Right kidney (tissue), 1 donor: ENCODE results near the gene CREB3.

Experiments
- DNase-seq: peaks from one replicate; pipeline ENCODE4 v3.0.0-alpha.2; 2016

CREB3 gene

DNA sequence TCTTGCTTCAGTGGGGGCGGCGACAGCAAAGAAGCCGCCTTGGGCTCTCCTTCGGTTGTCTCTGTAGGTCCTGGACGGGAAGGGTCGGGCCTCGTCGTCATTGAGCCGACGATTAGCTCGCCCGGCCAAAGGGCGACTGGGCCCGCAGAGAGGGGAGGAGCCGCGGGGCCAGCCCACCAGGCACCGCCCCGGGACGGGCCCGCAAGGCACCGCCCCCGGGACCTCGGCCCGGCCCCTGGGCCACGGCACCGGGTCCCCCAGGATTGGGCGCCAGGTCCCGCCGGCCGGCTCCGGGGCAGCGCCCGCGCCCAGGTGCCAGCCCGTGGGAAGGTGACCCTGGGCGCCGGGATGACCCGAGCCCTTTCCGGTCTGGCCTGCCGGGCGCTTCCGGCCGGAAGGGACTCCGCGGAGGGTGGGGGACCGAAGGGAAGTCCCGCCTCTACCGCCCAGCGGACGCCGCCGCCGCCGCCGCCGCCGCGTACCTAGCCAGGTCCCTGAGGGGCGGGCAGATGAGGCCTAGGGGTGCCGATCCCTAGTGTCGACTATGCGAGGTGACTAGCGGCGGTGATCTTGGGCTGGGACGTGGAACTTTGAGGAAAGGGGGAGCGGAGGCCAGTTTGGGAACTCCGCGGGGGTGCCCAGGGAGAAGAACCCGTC, 16.5 kb downstream of the CREB3 start, which contains the start of the genes GBA2 and RGP1:
TSS of gene GBA2 (minus strand) at position 371 of the 657 bp plus-strand sequence. CDS start 524 bp downstream, outside the sequence.
TSS of gene RGP1 (plus strand) at position 430 of the 657 bp plus-strand sequence. CDS start 469 bp downstream, outside the sequence.
- peak; percentile 86 for DNase-seq

DNA sequence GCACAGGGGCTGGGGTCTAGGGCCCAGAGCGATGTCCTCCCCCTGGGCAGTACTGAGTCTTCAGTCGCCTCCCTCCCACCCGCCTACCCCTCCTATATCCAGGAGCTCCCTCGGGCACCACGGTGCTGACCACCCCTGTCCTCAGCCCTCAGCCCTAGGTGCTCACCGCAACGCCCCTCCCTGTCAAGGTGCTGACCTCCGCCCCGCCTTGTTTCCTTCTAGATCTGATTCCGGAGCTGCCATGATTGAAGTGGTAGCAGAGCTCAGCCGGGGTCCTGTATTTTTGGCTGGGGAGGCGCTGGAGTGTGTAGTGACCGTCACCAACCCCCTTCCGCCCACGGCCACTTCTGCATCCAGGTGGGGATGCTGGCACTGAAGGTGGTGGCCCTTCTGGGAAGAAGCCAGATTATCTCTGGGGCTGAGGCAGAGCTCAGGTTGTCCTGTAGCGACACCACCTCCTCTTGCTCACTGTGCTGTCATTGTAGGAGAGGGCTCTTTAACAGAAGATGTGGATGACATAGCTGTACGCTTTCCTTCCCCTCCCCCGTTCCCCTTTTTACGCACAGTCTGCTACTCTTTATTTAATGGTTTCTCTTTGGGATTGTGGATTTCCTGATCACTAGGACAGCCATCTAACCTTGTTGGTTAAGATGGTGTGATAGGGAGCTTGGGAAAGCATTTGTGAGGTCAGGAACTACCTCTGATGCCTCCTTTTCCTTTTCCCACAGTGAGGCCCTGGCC, 17.2 kb downstream of the CREB3 start:
- no peak for DNase-seq

DNA sequence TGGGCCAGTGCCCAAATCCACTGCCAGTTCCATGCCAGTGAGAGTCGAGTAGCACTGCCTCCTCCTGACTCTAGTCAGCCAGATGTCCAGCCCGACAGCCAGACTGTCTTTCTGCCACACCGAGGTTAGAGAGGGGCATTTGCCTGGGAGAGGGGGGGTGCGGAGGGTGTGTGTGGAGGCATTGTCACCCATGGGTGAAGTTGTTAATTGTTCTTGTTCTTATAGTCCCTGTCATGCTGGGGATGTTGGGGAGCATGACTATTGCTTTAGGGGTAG, 17.7 kb downstream of the CREB3 start:
- no peak for DNase-seq

DNA sequence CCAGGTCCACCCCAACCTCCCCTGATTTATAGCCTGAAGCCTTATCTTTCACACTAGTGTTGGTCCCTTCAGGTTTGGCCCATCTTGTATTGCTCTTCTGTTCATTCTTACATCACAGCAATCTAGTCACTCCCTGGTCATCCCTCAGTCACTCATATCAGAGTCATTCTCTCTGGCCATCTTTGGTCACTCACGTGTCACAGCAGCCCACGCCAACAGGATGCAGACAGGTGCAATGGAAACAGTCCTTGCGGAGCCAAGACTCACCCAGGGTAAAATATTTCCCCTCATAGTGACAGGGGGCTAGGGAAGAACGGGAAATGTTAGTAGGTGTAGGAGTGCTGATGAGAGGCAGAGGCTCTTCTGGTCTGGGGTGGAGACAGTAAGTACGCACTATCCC, 21.0 kb downstream of the CREB3 start:
- DNase-seq, result no peak

DNA sequence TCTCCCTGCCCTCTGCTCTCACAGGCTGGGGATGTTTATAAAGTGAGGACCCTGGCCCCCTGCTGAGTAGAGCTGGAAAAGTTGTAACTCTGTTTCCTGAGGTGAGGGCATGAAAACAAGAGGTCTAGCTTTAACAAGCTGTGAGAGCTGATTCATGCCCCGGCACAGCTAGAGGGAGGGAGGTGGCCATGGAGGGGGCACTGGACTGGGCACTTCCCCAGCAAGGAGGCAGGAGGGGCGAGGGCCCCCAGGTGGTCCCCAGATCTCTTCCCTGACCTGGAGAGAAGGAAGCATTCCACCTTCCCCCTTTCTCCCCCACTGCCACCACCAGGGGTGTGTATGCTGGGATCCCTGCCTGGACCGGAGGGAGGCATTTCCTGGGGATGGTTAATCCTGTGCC, 21.8 kb downstream of the CREB3 start, which contains the start of gene MSMP:
TSS of gene MSMP (minus strand) at position 13 of the 400 bp plus-strand sequence. CDS start 147 bp downstream, outside the sequence.
- no peak for DNase-seq

DNA sequence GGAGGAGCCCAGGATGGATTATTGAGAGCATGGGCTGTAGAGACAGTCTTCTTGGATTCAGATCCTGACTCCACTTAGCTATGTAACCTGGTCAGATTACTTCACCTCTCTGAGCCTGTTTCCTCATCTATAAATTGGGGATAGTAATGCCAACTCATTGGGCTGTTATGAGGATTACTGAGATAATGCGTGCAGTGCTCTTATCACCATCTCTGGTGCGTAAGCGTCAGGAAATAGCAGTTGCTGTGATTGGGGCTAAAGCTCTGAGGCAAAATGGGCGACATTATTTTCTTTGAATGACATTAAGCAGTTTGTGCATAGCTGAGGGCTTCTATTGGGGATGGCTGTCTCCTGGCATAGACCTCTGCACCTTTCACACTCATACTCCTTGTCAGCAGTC, 22.6 kb downstream of the CREB3 start:
- DNase-seq, result no peak

DNA sequence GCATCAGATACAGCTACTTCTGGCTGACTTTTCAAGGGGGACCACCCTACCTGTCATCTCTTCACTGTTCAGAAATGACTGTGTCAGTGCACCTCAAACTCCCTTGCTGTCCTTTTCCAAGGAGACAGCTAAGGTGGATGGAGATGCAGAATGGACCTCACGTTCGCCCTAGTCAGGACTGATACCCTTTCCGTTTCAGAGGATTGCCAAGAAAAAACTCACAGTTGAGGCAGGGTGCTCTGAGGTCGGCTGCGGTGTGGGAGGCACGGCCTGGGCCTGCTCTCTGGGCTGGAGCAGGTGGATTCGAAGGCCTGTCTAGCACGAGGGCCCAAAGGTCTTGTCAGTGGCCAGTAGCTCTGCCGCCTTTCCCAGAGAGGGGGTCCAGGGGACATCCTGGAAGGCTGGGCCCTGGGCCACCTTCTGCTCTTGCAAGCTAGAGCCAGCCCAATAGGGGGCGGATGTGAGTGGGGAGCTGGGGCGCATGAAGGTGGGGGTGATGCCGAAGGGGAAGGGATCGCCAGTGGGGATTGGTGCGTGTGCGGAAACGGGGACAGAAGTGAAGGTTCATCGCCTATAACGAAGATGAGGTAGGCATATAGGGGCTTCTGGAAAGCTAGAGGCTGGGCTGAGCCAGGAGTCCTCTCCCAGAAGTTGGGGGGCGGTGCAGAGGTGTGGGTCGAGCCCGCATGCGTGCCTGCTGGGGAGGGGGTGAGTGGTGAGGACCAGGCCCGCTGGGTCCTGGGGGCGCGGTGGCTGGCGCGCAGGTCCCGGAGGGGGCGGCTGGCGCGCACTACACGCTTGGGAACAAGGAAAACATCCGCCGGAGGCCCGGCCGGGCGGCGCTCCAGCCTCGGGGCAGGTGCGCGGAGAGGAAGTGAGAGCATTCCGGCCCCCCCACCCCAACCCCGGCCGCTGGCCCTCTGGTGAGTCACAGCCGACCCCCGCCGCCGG, 24.1 kb downstream of the CREB3 start:
- DNase-seq, result peak; percentile 83

DNA sequence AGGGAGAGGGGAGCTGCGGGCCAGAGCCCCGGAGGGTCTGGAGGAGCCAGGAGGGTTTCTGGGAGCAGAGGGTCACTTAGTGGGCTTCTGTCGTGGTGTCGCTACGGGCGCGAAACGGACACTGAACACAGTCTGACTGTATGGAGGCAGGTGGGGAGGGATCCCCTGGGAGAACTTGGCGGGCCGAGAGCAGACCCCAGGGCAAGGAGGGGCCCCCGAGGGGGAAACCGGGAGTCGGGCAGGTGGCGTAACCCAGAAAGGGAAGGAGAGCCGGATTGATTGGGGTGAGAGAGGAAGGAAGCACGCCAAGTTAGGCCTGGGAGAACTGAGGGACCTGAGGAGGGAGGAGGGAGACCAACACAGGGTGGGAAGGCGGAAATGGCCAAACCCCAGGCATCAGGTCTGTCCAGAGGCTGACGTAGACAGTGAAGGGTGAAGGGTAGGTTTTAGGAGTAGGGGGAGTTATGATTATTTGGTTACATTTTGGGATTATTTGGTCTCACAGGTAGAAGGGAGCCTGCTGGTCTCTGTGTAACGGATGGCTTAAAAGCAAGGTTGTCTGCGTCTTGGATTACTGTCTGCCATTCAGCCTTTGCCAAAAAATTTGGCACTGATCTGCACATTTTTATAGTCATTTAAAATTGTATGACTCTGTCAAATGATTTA, 24.9 kb downstream of the CREB3 start:
- DNase-seq, result no peak

DNA sequence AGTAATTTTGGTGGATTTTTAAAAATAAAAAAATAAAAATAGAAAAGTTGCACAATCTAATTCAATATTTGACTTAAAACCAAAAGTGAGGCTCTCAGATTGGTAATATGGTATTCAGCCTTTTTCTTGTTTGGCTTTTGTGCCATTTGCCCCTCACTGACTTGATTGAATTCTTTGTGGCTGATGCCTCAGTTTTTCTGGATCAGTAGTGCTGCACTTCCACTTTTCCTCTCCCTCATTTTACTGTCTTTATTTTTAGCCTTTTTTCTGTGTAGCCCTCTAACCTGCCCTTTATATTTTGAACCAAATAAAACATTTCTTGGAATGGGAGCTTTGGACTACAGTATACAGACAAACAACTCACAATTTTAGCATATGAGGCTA, 25.4 kb downstream of the CREB3 start:
- DNase-seq, result no peak

DNA sequence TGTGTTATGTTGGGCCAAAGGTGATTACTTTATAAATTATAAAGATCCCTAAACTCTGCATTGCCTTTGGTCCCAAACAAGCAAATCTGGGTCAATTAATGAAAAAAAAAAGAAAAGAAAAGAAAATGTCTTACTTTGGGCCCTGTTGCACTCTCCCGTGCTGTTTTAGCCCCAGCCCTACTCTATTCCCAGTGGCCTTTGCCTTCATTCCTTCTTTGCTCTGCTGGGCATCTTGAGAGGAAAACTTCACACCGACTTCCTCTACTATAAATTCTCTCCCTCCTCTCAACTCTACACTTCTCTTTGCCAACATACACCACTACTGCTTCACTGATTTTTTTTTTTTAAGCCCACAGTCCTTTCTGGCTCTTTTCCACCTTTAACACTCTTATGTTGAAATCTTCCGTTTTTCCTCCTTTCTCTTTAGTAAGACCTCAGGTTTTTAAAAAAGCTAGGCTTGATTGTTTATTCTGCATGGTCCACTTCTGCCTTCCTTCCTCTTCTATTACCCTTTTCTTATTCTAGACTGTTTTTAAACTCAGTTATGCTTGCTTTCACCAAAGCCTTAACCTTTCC, 26.1 kb downstream of the CREB3 start:
- no peak for DNase-seq

DNA sequence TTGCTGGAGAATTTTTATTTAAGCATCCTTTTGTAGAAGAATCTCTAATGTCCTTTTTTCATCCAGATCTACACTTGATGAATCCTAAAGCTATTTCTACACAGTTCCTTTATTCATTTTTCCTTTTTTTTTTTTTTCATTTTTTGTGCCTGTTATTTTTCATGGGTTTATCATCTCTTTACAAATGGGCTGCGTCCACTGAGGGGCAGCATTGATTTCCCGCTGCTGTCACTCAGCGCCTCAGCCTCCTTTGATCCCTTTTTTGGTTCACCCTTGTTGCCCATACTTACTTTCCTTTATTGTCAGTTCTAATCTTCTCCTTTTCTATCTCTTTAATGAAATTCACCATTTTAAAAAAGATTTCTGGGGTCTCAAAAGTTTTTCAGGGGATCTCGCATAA, 27.3 kb downstream of the CREB3 start:
- no peak for DNase-seq

DNA sequence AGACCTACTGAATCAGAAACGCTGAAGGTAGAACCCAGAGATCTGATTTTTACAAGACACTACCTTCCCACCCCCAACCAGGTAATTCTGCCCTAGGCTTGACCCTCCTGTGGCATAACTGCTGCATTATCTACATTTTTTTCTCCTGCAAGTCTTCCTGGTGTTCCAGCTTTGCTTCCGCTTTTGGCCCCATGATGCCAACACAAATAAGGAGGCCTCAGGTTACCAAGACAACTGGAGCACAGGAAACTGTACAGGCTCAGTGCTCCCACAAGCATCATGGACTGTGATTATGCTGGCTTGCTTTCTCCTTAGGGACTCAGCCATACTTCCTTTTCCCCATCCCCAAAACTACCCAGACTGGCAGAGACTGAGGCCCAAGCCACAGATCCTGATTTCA, 28.2 kb downstream of the CREB3 start:
- DNase-seq, result no peak

DNA sequence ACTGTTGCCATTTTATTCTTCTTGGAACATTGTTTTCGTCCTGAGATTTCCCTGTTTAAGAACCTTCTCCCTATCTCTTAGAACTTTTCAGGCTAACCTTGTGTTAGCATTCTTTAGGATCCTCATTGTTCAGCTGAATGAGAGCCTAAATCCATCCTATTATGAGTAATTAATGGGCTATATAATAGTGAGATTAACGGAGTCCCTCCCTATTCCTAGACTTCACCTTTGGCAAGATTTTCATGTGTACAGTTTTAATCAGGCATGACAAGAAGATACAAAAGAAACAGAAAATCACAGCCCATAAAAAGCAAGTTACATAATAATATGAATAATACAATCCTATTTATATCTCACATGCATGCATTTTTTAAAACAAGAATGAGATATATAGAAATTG, 30.7 kb downstream of the CREB3 start:
- no peak for DNase-seq

DNA sequence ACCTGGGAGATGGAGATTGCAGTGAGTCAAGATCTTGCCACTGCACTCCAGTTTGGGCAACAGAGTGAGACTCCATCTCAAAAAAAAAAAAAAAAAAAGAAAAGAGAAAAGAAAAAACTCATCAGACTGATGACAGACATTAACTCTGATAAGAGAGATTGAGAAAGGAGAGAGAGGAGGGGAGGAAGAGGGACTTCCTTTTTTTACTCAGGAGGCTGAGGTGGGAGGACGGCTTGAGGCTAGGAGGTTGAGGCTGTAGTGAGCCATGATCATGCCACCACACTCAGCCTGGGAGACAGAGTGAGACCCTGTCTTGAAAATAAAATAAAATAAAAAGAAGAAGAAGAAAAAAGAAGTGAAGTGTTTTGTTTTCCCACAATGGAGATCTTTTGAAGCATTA, 31.3 kb downstream of the CREB3 start:
- no peak for DNase-seq

DNA sequence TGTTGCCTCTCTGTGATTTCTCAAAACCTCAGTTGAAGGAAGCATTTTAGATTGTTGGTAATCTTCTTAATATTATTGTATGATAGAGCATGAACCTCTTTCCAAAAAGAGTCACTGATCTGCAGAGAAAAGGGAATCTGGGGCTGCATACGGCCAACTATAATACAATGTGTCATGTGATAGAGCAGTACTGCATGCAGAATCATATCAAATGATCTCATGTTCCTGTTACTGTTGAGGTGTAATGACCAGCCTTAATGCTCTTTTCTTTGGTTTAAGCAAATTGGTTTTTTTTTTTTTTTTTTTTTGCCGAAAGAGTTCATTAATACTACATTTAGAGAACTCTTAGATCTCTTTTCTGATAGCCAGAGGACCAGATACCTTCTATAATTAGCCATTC, 34.5 kb downstream of the CREB3 start:
- DNase-seq, result no peak

DNA sequence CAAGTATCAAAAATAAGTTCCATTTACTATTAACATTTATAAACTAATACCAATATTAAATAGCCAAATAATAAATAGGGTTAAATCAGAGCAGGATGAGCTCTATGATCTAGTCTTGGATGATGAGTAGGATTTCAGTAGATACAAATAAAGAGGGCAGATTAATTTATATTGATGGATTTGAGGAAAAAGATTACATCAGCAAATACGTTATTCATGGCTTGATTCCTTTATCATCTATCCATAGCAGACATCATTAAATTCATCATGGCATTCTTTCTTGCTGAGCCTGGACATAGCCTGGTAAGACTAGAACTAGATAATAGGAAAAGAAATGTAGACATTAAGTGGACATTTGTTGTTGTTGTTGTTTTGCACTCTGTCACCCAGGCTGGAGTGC, 35.0 kb downstream of the CREB3 start:
- no peak for DNase-seq

DNA sequence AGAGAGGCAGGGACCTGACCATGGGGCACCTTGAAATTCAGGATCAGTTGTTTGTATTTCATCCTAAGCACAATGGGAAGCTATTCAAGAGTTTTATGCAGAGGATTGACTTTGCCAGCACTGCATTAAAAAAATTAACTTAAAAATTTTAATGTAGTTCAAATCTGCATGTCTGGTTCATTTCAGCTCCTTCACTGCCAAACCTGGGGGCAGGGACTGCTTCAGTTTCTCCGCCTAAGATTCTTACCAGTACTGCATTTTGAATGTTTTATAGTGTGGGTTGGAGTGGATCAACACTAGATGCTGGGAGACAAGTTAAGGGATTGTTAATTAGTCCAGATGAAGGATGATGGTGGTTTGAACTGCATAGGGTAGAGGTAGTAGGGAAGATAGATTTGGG, 37.3 kb downstream of the CREB3 start:
- DNase-seq, result no peak

DNA sequence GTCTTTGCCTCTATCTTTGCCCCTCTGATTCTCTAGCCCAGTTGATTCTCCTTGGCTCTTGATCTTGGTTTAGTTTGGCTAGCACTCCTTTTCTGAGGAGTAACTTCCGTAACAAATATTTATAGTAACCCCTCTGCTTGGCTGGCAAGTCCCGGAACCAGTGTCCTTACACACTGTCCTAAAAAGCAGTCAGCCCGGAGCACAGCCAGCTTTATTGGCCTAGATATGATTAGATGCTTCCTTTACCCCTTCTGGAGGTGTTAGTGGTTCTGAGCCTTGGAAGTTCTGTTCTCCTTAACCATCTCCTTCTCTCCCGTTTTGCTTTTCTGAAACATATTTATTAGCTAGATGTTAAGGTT, 38.6 kb downstream of the CREB3 start:
- DNase-seq, result no peak

DNA sequence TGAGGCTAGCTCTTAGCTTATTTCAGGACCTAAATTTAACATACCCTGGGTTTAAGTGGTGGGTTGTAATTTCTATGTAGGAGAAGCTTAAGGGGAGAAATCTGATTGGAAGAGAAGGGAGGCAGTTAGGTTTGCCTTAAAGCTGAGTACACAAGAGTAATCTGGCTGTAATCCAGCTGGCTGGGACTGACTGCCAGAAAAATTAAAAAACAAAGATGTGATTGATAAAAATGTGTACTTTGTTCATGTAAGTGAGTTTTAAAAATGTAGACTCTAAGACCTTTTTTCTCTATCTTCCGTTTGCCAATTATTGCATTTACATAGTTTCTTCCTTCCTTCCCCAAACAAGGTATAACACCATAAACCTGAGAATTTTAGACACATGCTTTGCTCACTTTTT, 39.1 kb downstream of the CREB3 start:
- DNase-seq, result no peak

DNA sequence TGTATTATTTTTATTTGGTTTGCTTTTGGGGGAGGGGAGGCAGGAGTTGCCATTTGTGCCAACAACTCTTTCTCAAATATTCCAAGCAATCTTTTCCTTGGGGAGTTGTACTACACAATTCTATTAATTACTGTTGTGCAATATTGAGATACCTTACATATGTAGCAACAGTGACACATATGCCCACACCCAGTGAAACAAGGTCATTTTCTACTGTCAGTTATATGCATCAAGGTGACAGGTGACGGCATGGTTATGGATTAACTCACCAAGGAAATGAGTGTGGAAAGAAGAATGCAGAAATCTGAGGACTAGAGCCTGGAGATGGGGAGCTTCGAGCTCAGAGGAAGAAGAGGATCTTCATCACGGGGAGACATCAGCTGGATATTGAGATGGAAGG, 39.5 kb downstream of the CREB3 start:
- no peak for DNase-seq

DNA sequence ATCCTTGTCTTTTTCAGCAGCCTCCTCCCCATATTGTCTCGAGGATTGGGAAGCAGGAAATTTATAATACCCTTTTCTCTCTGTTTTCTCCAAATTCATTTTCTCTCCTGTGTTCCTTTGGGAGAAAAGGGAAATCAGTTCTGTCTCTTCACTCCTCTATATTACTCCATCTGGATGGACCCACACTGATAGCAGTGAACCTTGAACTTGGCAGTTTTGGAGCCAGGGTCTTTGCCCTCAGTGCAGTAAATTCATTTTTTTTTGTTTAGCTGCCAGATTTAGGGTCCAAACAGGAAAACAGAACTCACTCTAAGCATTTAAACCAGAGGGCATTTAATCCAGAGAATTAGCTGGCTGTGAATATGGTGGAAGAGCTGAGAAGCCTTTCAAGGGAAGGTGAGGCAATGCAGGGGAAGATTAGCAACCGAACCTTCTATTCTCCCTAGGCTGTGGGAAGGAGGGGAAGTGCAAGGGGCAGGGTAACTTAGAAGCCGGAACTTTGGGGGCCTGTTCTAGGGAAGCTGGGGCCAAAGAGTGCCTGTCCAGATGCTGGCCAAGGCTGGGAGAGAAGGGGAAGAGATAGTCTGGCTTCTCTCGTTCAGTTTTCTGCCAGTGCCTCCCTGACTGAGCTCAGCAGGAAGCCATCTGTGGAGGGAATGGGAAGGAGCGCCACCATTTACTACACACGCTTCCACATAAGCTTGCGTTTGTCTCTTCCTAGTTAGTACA, 42.6 kb downstream of the CREB3 start:
- DNase-seq, result no peak

DNA sequence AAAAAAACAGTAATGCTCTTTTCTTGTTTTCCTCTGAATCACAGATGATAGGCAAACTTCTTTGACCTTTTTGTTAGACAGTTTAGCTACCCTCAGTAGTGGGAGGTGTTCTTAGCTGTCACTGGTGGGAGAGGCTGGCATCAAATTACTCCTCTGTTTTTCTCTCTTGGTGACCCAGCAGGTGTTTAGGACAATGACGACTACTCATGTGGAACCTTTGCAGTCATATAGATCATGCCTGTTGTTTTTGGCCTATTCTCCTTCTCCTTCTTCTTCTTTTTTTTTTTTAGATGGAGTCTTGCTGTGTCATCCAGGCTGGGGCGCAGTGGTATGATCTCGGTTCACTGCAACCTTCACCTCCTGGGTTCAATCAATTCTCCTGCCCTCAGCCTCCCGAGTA, 43.6 kb downstream of the CREB3 start:
- no peak for DNase-seq
